Testis (tissue), 2 donors: ENCODE data around the gene NEMP2.

ENCODE experiments used
- POLR2A ChIP-seq: fragments of 450-650 bp; IDR thresholded peaks from one replicate; pipeline ENCODE4 v1.6.1; 2017; ENCODE audit warnings: antibody characterized with exemption, mild to moderate bottlenecking, moderate library complexity
- TF ChIP-seq, protein P1 (sequence below), 3 experiments: fragments of 450-650 bp in 2 of 3; fragments of 200-600 bp in 1 of 3; sonication (generic) in 1 of 3; IDR thresholded peaks; one replicate each; pipeline ENCODE4 v1.5.1; 2016 to 2019; ENCODE audit warnings: antibody characterized with exemption in 3 of 3, mild to moderate bottlenecking in 2 of 3, moderate library complexity in 1 of 3

DNA sequence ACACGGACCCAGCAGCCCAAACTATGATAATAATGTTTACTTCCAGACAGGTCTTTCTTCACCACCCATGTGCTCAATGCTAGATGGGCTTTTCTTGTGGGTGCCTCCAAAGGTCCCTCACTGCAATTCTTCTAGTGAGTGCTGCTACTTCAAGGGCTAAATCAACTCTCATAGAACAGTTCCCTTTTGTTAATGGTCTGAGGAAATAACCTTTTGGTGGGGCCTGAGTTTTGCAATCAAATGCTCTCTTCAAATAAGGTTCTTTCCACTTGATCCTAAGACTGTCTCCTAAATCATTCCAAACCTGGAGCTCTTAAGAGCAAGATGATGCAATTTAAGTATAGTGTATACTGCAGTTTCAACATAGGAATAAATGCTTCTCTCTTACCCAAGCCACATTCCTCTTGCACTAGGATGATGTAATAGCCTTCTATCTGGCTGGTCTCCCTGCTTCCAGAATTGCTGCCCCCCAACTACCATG is 6.0 kb downstream of the NEMP2 start:
- TF ChIP-seq, protein P1, sequence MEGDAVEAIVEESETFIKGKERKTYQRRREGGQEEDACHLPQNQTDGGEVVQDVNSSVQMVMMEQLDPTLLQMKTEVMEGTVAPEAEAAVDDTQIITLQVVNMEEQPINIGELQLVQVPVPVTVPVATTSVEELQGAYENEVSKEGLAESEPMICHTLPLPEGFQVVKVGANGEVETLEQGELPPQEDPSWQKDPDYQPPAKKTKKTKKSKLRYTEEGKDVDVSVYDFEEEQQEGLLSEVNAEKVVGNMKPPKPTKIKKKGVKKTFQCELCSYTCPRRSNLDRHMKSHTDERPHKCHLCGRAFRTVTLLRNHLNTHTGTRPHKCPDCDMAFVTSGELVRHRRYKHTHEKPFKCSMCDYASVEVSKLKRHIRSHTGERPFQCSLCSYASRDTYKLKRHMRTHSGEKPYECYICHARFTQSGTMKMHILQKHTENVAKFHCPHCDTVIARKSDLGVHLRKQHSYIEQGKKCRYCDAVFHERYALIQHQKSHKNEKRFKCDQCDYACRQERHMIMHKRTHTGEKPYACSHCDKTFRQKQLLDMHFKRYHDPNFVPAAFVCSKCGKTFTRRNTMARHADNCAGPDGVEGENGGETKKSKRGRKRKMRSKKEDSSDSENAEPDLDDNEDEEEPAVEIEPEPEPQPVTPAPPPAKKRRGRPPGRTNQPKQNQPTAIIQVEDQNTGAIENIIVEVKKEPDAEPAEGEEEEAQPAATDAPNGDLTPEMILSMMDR (IDR thresholded peaks at IDR 0.05) = no peak
- TF ChIP-seq POLR2A = no peak
